GM19099 (cell line): ENCODE data around the gene TTLL9.

Source experiments
- POLR2A ChIP-seq: IDR thresholded peaks from 3 replicates; pipeline ENCODE4 v1.6.1; 2011; ENCODE audit warnings: low read depth; ENCODE audit not compliant: insufficient read length; ENCODE audit errors: extremely low read depth

The TTLL9 gene

GRCh38 chr20:31989030-31989645, 118.7 kb downstream of the TTLL9 start:
- TF ChIP-seq POLR2A: no peak

- no peak for TF ChIP-seq POLR2A
Measured at GRCh38 chr20:31990641-31991338, 120.4 kb downstream of the TTLL9 start.

- TF ChIP-seq POLR2A: no peak
Measured at GRCh38 chr20:31991339-31991705, 120.9 kb downstream of the TTLL9 start.

GRCh38 chr20:31992086-31992485, 121.7 kb downstream of the TTLL9 start:
- no peak for TF ChIP-seq POLR2A
